GM12892 (cell line): ENCODE data around the gene TOMM6.
A peak's percentile ranks its signal among the peaks of the same experiment; 100 is the strongest.

Experiments used
- POLR2A ChIP-seq: IDR thresholded peaks from 2 replicates; pipeline ENCODE4 v1.6.1; 2011; ENCODE audit warnings: low read depth, low read length, control low read depth
- POLR2AphosphoS5 ChIP-seq: IDR thresholded peaks from 2 replicates; pipeline ENCODE4 v1.6.1; 2011; ENCODE audit warnings: low read depth, low read length, control low read depth
- TAF1 ChIP-seq: IDR thresholded peaks from 2 replicates; pipeline ENCODE4 v1.6.1; 2011; ENCODE audit warnings: low read depth, mild to moderate bottlenecking, control low read depth, low read length, borderline replicate concordance

GRCh38 chr6:41787219-41787917 is at the start of gene TOMM6:
- TF ChIP-seq TAF1, result peak; percentile 93
- TF ChIP-seq POLR2A, result peak; percentile 93
- peak; percentile 92 for TF ChIP-seq POLR2AphosphoS5
